ENCODE results near the gene RNF7. TPM values are rescaled to one million over a fixed set of nuclear protein-coding genes. Genes with fewer than 3 reads are reported as not detected.

The RNF7 gene
- total and polyA plus RNA-seq, 2 of the 8 experiments (the other 6 are each of a cell fraction or from before 2014, with no cell fraction given): 78.4 to 113 TPM

- no peak overlapping the region for H4K91ac ChIP-seq (replicated peaks; ENCODE audit: insufficient read length, low read length)
- H4K5ac ChIP-seq (ENCODE audit: insufficient read length, low read depth, low read length): no peak overlapping the region
- H3K18ac ChIP-seq (ENCODE audit: extremely low read depth, low read length): no peak overlapping the region
- H4K20me1 ChIP-seq (replicated peaks in 1 of 2; ENCODE audit: control insufficient read depth in 1 of 2, insufficient read depth in 2 of 2, low read length in 2 of 2): no peaks in the 10 kb centered on the region
- H3K56ac ChIP-seq (replicated peaks; ENCODE audit: insufficient read length, low read depth, low read length): no peak overlapping the region
- ChIA-PET POLR2A (ENCODE audit: partially characterized antibody) (no interaction called here), CTCF (ENCODE audit: partially characterized antibody) (interaction anchor here (1.9 to 3.1 kb wide), 2 partner anchors 14 to 70 kb away, joined by 6 to 16 read pairs; no protein-coding TSS in a partner anchor)
- no peak overlapping the region for H3K4me2 ChIP-seq (ENCODE audit: insufficient read depth in 1 of 2, low read depth in 2 of 2, low read length in 2 of 2)
- no peak overlapping the region for H3K27ac ChIP-seq (ENCODE audit: low read depth, low read length)
- no peaks in the 10 kb centered on the region for H3K79me1 ChIP-seq (ENCODE audit: low read depth, low read length)
- H2AFZ ChIP-seq (ENCODE audit: low read length): no peak overlapping the region
- no peak overlapping the region for H2BK5ac ChIP-seq (ENCODE audit: low read depth, low read length)
- no peaks in the 10 kb centered on the region for H3K36me3 ChIP-seq (ENCODE audit: control insufficient read depth in 2 of 4, insufficient read depth in 4 of 4, low read length in 3 of 4)
- no peak overlapping the region for H2BK20ac ChIP-seq (ENCODE audit: low read length)
- TF ChIP-seq CREB1 (IDR thresholded peaks at IDR 0.05) (no peak), SRF (IDR thresholded peaks at IDR 0.05; ENCODE audit: low read depth, low read length) (no peak), YY1 (IDR thresholded peaks at IDR 0.05; ENCODE audit: low read depth, low read length) (no peak), GABPA (IDR thresholded peaks at IDR 0.05; ENCODE audit: borderline replicate concordance, insufficient read depth, low read length) (no peak), TAF7 (optimal IDR thresholded peaks at IDR 0.05; ENCODE audit: borderline replicate concordance, low read depth, low read length) (no peak), TCF12 (IDR thresholded peaks at IDR 0.05; ENCODE audit: low read depth, low read length) (no peak), RFX5 (IDR thresholded peaks at IDR 0.05; ENCODE audit: borderline replicate concordance, low read depth, low read length) (no peak), FOSL1 (IDR thresholded peaks at IDR 0.05; ENCODE audit: insufficient read depth, low read depth, low read length) (no peak)
- H3K27me3 ChIP-seq (replicated peaks in 1 of 4; ENCODE audit: control insufficient read depth in 3 of 4, extremely low read depth in 1 of 4, insufficient read depth in 3 of 4, low read length in 3 of 4): no peaks in the 10 kb centered on the region
- H3K4me3 ChIP-seq (ENCODE audit: extremely low read depth in 1 of 4, insufficient read depth in 2 of 4, low read depth in 3 of 4, low read length in 4 of 4): no peak overlapping the region
- no peak overlapping the region for H2AK5ac ChIP-seq (ENCODE audit: low read depth, low read length)
- no peak overlapping the region for H2BK15ac ChIP-seq (ENCODE audit: low read length)
- FAIRE-seq (no peak), DNase-seq (ENCODE audit: low read depth in 1 of 2, low spot score in 2 of 2) (no peak)
- no peaks in the 10 kb centered on the region for H3K4me1 ChIP-seq (replicated peaks in 1 of 4; ENCODE audit: control insufficient read depth in 3 of 4, insufficient read depth in 4 of 4, low read length in 3 of 4)
- H3K9me3 ChIP-seq (ENCODE audit: insufficient read depth in 2 of 2, low read depth in 1 of 2, low read length in 1 of 2): peaks cover 0 to 4% of the 10 kb centered on the region in 2 experiments; a peak in 1 of 4 replicates
- H3K23ac ChIP-seq (ENCODE audit: insufficient read length): no peak overlapping the region
- WGBS, 2 experiments (ENCODE audit: extremely low coverage in 1 of 2, insufficient coverage in 1 of 2, insufficient read length in 1 of 2, insufficient replicate concordance in 2 of 2, low coverage in 1 of 2, low lambda C conversion rate in 2 of 2, missing lambda C conversion rate in 1 of 2): 40% methylated on average over 1 of the region's 1 CpG; no CpG with 5 or more reads in 1 of the 2 experiments
- H3K23me2 ChIP-seq (ENCODE audit: low read depth, low read length): no peaks in the 10 kb centered on the region
- no peak overlapping the region for H2BK120ac ChIP-seq (replicated peaks; ENCODE audit: low read depth, low read length)
- H3K4ac ChIP-seq (replicated peaks; ENCODE audit: insufficient read length, low read depth, low read length): no peak overlapping the region
- no peak overlapping the region for H2BK12ac ChIP-seq (ENCODE audit: low read depth, low read length)
- H3K79me2 ChIP-seq (ENCODE audit: control insufficient read depth in 1 of 2, insufficient read depth in 2 of 2, low read length in 2 of 2): no peaks in the 10 kb centered on the region
- no peak overlapping the region for H4K8ac ChIP-seq (ENCODE audit: extremely low read depth, insufficient read depth, low read length)
- no peak overlapping the region for H3K9ac ChIP-seq (replicated peaks in 1 of 4; ENCODE audit: extremely low read depth in 1 of 4, low read depth in 3 of 4, low read length in 3 of 4)
- no peak overlapping the region for H3K14ac ChIP-seq (ENCODE audit: insufficient read length)
Measured at GRCh38 chr3:141714671-141715070, 23.4 kb upstream of the RNF7 start.
